GM23248 (cell line): Measurements from ENCODE around the gene HLCS.
"Not testable (repeated sequence)": the region's sequence is repeated elsewhere in the genome, so short reads cannot be mapped to it uniquely, and the experiment has no call there.

Source experiments
- EZH2 ChIP-seq: fragments of 200-600 bp; sonication (generic); IDR thresholded peaks from 2 replicates; pipeline ENCODE4 v1.6.1; 2018; ENCODE audit warnings: antibody characterized with exemption, mild to moderate bottlenecking; ENCODE audit not compliant: insufficient read depth, poor library complexity, severe bottlenecking
- EZH2phosphoT487 ChIP-seq: fragments of 200-600 bp; sonication (generic); IDR thresholded peaks from 2 replicates; pipeline ENCODE4 v1.6.1; 2018; ENCODE audit warnings: antibody characterized with exemption, moderate library complexity, mild to moderate bottlenecking, low read depth; ENCODE audit not compliant: insufficient read depth

- TF ChIP-seq EZH2, EZH2phosphoT487: not testable (repeated sequence)
Observed at GRCh38 chr21:36816026-36816425, 150.4 kb downstream of the HLCS start.
